Measurements from ENCODE around the gene ZNF285. TPM values are rescaled to one million over a fixed set of nuclear protein-coding genes. Genes with fewer than 3 reads are reported as not detected.

ZNF285 gene
- total RNA-seq (ENCODE audit: low replicate concordance) = 2.7 and 3.2 TPM in 2 replicates

GRCh38 chr19:44401139-44402115, at the start of gene ZNF285:
Gene ZNF285 (minus strand): TSS chr19:44401608. CDS start chr19:44397213, 4,395 bp downstream.

GRCh38 chr19:44447916-44448674, 46.7 kb upstream of the ZNF285 start, which contains the start of gene ZNF229:
Gene ZNF229 (minus strand): TSS chr19:44448472. CDS start chr19:44442847, 5,625 bp downstream.

GRCh38 chr19:44356383-44357111, 44.9 kb downstream of the ZNF285 start, which contains the start of gene ZNF112:
Gene ZNF112 (minus strand): TSS chr19:44356680. CDS start chr19:44340539, 16,141 bp downstream.

Other genes with a start within 250 kb of the ZNF285 start
- 16.3 and 24.9 TPM in 2 replicates for gene ZNF226, start 236.5 kb downstream of the ZNF285 start, total RNA-seq (ENCODE audit: low replicate concordance)
- 13.5 and 16.5 TPM in 2 replicates for gene ZNF227, start 189.1 kb downstream of the ZNF285 start, total RNA-seq (ENCODE audit: low replicate concordance)
- gene ZNF233, start 141.7 kb downstream of the ZNF285 start, total RNA-seq (ENCODE audit: low replicate concordance) = 1.3 and 2.2 TPM in 2 replicates
- 3.0 and 3.5 TPM in 2 replicates for gene ZNF235, start 96.6 kb downstream of the ZNF285 start, total RNA-seq (ENCODE audit: low replicate concordance)
- 6.7 and 7.1 TPM in 2 replicates for gene ZNF112, start 44.9 kb downstream of the ZNF285 start, total RNA-seq (ENCODE audit: low replicate concordance)
- gene ZNF229, start 46.9 kb upstream of the ZNF285 start, total RNA-seq (ENCODE audit: low replicate concordance) = 7.1 and 16.7 TPM in 2 replicates
- gene ZNF180, start 98.9 kb upstream of the ZNF285 start, total RNA-seq (ENCODE audit: low replicate concordance) = 5.3 and 6.2 TPM in 2 replicates
- gene CEACAM20, start 128.1 kb upstream of the ZNF285 start, total RNA-seq (ENCODE audit: low replicate concordance) = not detected in 2 replicates
- gene IGSF23, start 212.0 kb upstream of the ZNF285 start, total RNA-seq (ENCODE audit: low replicate concordance) = 0.08 TPM in 1 of 2 replicates, not detected in the other
- gene PVR, start 242.3 kb upstream of the ZNF285 start, total RNA-seq (ENCODE audit: low replicate concordance) = 32.4 and 73.4 TPM in 2 replicates